Amniotic stem cell (primary cell): Measurements from ENCODE around the gene ANKMY1.

Experiments
- DNase-seq: peaks from one replicate; lab custom pipeline; 2025; lab: John Stamatoyannopoulos, UW

The ANKMY1 gene

DNA sequence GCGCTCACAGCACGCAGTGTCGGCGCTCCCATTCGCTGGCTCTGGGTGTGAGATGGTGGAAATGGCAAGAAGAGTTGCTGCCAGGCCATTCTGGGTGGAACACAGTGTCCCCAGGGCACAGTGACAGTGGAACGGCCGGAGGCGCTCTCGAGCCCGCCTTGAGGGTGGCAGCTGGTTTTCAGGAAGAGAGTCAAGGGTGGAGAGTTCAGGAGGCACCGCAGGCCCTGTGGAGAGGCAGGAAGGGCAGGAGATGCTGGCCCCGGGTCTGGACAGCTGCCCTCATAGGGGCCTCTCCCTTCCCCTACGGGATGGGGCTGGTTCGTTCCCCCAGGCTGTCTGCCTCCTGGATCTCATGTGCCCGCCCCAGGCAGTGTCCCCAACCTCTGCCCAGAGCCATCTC, 109.9 kb downstream of the ANKMY1 start:
- DNase-seq, result no peak

DNA sequence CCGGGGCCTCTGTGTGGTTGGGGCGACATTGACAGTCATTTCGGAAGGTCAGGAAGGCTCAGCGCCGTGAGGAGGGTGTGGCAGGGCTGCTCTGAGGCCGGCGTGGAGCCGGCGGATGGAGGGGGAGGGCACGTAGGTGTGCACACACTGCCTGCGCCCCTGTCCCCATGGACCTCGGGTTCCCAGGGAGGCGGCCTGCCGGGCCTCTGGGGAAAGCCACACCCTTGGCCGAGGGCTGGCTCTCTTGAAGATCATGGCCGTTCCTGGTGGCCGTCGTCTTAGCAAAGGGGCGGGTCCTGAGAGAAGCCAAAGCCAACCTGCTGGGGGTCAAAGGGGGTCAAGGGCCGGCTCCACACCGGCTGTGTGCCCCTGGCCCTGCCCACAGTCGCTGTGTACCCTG, 110.5 kb downstream of the ANKMY1 start:
- DNase-seq, result no peak

GRCh38 chr2:240446664-240447175, 111.1 kb downstream of the ANKMY1 start:
- no peak for DNase-seq

GRCh38 chr2:240445961-240446663, 111.7 kb downstream of the ANKMY1 start:
- DNase-seq, result no peak

GRCh38 chr2:240444464-240444863, 113.3 kb downstream of the ANKMY1 start:
- no peak for DNase-seq

GRCh38 chr2:240443891-240444301, 113.9 kb downstream of the ANKMY1 start:
- no peak for DNase-seq

DNA sequence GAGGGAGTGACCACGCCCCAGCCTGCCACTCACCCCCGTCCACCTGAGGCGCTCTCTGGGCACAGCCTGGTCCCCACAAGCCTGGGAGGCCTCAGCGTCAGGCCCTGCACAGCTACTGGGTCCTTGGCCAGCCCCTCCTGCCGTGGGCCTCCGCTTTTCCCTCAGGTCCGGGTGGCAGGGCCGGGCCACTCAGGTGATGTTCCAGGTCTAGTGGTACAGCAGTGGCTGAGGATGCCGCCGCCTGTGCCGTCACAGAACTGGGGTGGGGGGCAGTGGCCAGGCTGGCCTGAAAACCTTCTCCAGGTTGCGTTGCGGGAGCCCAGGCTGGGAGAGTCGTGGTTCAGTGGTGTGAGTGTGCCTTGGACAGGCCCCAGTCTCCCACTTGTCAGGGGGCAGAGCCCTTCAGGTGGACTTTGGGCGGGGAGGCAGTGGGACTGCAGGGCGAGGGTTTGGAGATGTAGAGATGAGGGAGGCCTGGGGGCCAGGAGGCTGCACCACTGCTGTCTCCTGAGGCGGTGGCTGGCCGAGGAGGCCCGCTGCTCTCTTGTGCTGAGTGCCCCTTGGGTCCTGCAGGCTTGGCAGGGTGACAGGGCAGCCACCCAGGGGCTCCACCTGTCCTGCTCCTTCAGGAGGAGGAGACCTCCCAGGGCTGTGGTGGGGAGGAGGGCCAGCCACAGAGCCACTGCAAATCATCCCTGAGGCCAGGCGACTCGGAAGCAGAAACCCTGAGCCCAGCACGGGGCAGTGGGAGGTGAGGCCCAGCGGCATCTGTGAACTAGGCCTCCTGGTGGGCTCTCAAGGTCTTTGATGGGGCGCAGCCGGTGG, 114.7 kb downstream of the ANKMY1 start:
- DNase-seq, result no peak

- no peak for DNase-seq
Observed at GRCh38 chr2:240441993-240442411, 115.8 kb downstream of the ANKMY1 start.

GRCh38 chr2:240441326-240441992, 116.3 kb downstream of the ANKMY1 start:
- no peak for DNase-seq

- DNase-seq, result no peak
Observed at GRCh38 chr2:240440704-240441320, 117.0 kb downstream of the ANKMY1 start.

- DNase-seq, result no peak
Observed at GRCh38 chr2:240440251-240440650, 117.5 kb downstream of the ANKMY1 start.

DNA sequence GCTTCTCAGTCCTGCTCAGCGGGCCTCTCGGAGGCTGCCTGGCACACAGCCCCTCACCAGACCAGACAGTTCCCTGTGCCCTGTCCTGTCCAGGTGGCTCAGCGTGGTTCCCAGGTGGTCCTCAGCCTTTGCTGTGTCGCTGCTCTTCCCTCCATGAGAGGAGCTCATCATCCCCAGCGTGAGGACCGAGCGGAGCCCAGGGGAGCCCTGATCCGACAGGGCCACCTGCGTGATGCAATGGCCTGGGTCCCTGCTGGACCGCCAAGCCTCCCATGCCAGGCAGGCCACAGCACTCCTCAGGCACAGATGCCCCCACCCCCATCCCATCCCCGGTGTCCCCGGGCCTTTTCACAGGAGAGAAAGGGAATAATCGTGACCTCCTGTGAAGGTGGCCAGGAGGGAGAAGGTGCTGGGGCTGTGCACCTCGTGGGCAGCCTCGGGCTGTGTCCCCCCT, 118.1 kb downstream of the ANKMY1 start:
- DNase-seq, result no peak

GRCh38 chr2:240438810-240439697, 118.7 kb downstream of the ANKMY1 start:
- no peak for DNase-seq

DNA sequence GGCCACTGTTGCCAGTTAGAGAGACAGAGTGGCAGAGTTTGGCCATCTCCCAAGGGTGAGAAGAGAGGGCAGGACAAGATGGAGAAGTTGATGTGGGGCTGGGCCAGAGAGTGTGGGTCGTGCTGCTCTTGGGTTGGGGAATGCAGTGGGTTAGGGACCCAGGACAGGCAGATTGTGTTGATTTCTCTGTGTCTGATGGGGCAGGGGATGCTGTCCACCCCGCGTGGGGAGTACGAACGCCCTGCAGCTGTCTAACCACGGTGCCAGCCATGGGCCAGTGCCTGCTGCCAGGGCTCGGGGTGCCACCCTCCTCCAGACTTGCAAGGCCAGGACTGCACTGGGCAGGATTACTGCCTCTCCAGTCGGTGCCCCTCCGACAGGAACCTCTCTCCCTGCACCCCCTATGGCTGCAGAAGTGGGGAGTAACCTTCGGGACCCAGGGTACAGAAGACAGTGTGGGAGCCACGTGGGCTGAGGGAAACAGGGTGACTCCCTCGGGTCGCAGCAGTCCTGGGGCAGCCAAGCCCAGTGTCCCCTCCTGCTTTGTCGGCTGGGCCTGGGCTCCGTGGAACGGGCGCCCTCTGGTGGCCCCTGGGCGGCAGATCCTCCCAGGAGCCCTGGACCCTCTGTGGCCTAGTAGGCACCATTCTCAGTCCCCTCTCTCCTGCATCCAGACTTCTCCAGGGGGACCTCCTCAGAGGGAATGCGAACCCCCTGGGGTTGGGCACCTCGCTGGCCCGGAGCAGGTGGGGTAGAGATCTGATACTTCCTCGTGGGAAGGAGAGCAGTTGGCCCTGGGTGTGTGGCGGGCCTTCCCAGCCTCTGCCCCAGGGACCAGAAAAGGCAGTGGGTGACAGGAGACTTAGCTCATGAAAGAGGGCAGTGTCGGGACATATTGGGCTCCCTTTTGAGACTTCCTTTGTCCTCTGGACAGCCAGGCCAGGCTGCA, 119.7 kb downstream of the ANKMY1 start:
- peak; percentile 42 for DNase-seq

DNA sequence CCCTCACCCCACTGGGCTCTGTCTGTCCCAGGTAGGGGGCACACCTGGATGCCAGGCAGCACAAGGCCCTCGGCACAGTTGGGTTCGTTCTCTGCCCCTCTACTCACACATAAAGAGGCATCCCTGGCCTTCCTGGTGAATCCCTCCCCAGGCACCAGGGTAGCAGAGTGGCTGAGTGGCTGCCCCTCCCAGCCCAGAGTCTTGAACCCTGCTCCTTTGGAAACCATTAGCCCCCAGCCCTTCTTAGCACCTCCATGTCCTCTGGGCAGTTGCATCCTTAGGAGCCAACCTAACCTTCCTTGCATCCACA, 120.3 kb downstream of the ANKMY1 start:
- no peak for DNase-seq

DNA sequence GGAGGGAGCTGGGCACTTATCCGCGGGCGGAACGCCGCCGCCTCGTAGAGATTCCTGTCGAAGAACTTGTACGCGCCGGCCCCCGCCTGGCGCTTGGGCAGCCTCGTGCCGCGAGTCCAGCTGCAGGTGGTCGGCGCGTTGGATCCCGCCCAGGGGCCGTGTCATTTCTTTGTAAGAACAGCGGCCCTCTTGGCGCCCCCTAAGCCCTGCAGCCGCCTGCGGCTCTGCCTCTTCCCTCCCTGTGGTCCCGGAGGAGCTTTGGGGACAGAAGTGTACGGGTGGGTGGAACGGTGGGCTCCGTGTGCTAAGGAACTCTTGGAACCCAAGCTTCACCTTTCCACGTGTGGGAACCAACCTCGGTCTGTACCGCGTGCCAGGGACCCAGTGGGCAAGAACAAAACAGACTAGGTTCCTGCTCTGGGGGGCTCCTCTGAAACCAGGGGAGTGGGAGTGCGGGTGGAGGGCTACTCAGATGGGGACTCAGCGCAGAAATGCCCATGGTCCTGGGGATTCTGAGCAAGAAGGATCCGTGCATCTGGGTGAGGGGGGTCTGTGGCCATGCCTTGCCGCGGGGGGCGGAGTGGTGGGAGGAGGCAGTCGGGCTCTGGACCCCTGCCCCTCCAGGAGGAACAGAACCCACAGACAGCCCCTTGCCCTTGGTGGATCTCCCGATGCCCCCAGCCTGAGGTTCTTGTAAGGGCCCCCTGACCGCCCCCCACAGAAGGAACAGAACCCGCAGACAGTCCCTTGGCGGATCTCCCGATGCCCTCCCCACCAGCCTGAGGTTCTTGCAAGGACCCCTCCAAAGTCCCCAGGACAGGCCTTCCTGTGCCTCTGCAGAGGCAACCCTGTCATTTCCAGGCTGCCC, 120.9 kb downstream of the ANKMY1 start:
- DNase-seq, result no peak

- DNase-seq, result no peak
Observed at GRCh38 chr2:240435948-240436682, 121.7 kb downstream of the ANKMY1 start.

DNA sequence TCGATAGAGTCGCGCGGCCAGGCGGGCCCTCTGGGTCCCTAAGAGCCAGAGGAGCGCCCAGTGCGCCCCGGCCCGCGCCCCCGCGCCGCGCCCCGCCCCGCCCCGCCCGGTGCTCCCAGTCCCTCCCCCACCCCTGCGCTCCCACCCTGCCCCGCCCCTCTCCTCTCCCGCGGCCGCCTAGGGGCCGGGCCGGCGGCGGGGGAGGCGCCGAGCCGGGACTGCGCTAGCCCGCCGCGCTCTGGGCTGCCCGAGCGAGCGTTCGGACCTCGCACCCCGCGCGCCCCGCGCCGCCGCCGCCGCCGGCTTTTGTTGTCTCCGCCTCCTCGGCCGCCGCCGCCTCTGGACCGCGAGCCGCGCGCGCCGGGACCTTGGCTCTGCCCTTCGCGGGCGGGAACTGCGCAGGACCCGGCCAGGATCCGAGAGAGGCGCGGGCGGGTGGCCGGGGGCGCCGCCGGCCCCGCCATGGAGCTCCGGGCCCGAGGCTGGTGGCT, 122.3 kb downstream of the ANKMY1 start, which contains the start of gene GPC1:
Gene GPC1 (plus strand): TSS at position 207 of the 491 bp plus-strand sequence. CDS start 256 bp downstream, at position 463.
- peak; percentile 71 for DNase-seq
